ENCODE data around the gene CAV3.

- TF ChIP-seq MAX (IDR thresholded peaks at IDR 0.05) (no peak), JUND (IDR thresholded peaks at IDR 0.05) (no peak), TAF1 (conservative IDR thresholded peaks at IDR 0.05) (no peak), CTCF (IDR thresholded peaks at IDR 0.05; ENCODE audit: low read depth, low read length, missing input control) (no peak)
Measured at GRCh38 chr3:8768364-8769087, 34.9 kb downstream of the CAV3 start.

Data from liver (tissue), 3 donors.